ENCODE measurements around the gene KLHL17.

KLHL17 gene

DNA sequence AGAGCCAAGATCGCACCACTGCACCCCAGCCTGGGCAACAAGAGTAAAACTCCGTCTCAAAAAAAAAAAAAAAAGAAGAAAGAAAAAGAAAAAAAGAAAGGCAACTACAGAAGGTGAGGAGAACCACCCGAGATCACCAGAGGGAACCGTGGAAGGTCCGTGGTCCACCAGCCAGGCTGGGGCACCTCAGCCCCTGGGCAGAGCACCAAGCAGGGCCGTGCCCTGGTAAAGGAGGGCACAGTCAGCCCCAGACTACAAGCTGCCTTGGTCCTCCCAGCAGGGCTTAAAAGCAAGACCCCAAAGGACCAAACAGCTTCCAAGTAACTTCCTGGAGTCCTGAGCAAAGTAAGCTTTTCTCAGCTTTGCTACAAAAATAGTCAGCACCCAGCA is 45.5 kb upstream of the KLHL17 start:
- peaks cover 95% of the 10 kb centered on the region for H3K27me3 ChIP-seq (replicated peaks; ENCODE audit: insufficient read depth, low read length)
- no peak overlapping the region for H3K9ac ChIP-seq (ENCODE audit: low read length)
- H3K4me1 ChIP-seq (ENCODE audit: low read length): no peaks in the 10 kb centered on the region
- H4K20me1 ChIP-seq (ENCODE audit: insufficient read depth, low read length): no peaks in the 10 kb centered on the region
- no peaks in the 10 kb centered on the region for H3K9me3 ChIP-seq (replicated peaks; ENCODE audit: insufficient read depth, low read length)
- no peaks in the 10 kb centered on the region for H3K36me3 ChIP-seq (replicated peaks; ENCODE audit: insufficient read depth, low read length)
- H3K4me3 ChIP-seq (ENCODE audit: low read length): no peak overlapping the region
- no peak for DNase-seq
- H2AFZ ChIP-seq (ENCODE audit: low read length): no peak overlapping the region
- no peaks in the 10 kb centered on the region for H3K9me2 ChIP-seq (replicated peaks; ENCODE audit: insufficient read depth, low read length)
- no peak overlapping the region for H3K27ac ChIP-seq (ENCODE audit: low read length)
- TF ChIP-seq EZH2 (optimal IDR thresholded peaks at IDR 0.05; ENCODE audit: low read depth, low read length) (no peak), EZH2phosphoT487 (IDR thresholded peaks at IDR 0.05; ENCODE audit: low read length) (no peak)
- TF ChIP-seq, protein P1, sequence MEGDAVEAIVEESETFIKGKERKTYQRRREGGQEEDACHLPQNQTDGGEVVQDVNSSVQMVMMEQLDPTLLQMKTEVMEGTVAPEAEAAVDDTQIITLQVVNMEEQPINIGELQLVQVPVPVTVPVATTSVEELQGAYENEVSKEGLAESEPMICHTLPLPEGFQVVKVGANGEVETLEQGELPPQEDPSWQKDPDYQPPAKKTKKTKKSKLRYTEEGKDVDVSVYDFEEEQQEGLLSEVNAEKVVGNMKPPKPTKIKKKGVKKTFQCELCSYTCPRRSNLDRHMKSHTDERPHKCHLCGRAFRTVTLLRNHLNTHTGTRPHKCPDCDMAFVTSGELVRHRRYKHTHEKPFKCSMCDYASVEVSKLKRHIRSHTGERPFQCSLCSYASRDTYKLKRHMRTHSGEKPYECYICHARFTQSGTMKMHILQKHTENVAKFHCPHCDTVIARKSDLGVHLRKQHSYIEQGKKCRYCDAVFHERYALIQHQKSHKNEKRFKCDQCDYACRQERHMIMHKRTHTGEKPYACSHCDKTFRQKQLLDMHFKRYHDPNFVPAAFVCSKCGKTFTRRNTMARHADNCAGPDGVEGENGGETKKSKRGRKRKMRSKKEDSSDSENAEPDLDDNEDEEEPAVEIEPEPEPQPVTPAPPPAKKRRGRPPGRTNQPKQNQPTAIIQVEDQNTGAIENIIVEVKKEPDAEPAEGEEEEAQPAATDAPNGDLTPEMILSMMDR (IDR thresholded peaks at IDR 0.05; ENCODE audit: low read length): no peak
- no peak overlapping the region for H3K4me2 ChIP-seq (ENCODE audit: low read depth, low read length)
- H3K79me2 ChIP-seq (ENCODE audit: low read length): no peaks in the 10 kb centered on the region
- no peaks in the 10 kb centered on the region for H3F3A ChIP-seq (ENCODE audit: insufficient read depth, low read length)

DNA sequence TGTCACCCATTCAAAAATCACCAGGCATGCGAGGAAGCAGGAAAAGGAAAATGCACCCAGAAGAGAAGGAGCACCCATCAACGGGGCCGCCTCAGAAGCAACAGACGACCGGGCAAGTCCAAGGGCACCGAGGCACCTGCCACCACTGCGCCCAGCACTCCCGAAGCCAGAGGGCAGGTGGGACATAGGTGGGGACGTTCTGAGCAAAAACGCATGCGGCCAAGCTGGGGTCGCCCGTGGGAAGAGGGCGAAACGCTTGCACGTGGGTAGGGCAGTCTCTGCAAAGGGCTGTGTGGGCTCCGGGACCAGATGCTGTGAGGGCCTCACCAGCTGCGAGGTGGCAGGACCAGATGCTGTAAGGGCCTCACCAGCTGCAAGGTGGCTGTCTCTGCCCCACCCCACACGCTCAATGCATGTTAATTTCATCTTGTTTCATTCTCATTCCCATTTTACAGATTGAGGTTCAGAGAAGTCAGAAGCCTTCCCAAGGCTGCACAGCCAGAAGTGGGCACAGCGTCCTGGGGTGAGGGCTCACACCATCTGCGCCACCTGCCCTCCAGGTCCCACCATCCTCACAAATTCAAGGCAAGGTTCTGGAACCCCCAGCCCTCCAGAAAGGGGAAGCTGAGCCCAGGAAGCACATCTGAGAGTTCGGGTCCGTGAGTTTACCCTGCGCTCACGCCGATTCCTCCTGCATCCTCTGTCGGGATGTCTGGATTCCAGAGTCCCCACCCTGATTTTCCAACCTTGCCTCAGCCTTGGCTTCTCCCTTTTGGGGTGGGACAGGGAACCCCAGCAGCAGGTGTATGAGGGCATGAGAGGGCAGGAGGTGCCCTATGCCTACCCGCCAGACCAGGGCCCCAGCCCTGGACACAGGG is 44.9 kb upstream of the KLHL17 start:
- no peaks in the 10 kb centered on the region for H3K9me2 ChIP-seq (replicated peaks; ENCODE audit: insufficient read depth, low read length)
- no peaks in the 10 kb centered on the region for H4K20me1 ChIP-seq (ENCODE audit: insufficient read depth, low read length)
- H3K4me3 ChIP-seq (ENCODE audit: low read length): no peak overlapping the region
- H3K9me3 ChIP-seq (replicated peaks; ENCODE audit: insufficient read depth, low read length): no peaks in the 10 kb centered on the region
- no peak overlapping the region for H3K27ac ChIP-seq (ENCODE audit: low read length)
- H3K4me1 ChIP-seq (ENCODE audit: low read length): no peaks in the 10 kb centered on the region; the same call in 1 of the 2 replicates
- H3K79me2 ChIP-seq (ENCODE audit: low read length): no peaks in the 10 kb centered on the region
- TF ChIP-seq, protein P1 (IDR thresholded peaks at IDR 0.05; ENCODE audit: low read length): no peak
- TF ChIP-seq EZH2 (optimal IDR thresholded peaks at IDR 0.05; ENCODE audit: low read depth, low read length) (no peak), EZH2phosphoT487 (IDR thresholded peaks at IDR 0.05; ENCODE audit: low read length) (no peak)
- no peaks in the 10 kb centered on the region for H3F3A ChIP-seq (ENCODE audit: insufficient read depth, low read length)
- no peak overlapping the region for H3K4me2 ChIP-seq (ENCODE audit: low read depth, low read length)
- H3K9ac ChIP-seq (ENCODE audit: low read length): no peak overlapping the region
- no peak for DNase-seq
- H2AFZ ChIP-seq (ENCODE audit: low read length): no peak overlapping the region
- no peaks in the 10 kb centered on the region for H3K36me3 ChIP-seq (replicated peaks; ENCODE audit: insufficient read depth, low read length)
- H3K27me3 ChIP-seq (replicated peaks; ENCODE audit: insufficient read depth, low read length): peaks cover 98% of the 10 kb centered on the region

DNA sequence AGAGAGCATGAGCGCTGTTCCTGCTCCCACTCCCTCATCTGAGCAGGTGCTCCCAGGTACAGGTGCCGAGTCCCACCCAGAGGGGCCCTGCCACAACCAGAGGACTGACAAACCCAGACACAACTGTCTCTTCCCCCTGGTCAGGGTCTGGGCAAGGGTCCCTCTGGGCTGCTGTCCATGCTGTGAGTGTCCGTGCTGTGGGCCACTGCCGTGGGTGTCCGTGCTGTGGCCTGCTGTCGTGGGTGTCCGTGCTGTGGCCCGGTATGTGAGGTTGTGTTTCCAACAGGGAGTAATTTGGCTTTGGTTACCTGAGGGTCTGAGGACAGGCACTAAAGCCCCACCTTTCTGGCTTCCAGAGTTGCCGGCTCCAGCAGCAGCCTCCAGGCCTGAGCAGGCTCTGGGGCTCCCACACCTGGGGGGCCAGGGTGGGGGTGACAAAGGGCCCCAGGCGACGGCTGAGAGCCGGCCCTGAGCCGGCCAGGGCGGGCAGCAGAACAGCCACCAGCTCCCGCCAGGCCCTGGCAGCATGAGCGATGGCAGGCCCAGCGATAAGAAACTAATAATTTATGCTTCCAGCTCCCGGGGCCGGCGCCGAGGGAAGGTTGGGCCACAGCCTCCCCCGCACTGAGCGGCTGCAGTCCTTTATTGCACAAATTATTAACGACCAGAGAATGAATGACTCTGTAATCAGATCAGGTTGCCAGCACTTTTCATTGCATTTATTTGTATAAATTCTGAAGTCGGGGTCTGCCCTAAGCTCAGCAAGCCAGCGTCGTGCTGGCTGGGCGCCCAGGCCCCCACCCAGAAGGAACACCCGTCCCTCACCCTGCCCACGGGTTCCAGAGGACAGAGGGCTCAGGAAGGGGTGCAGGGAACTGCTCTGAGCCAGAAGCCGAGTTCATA is 44.0 kb upstream of the KLHL17 start:
- Histone ChIP-seq H3K36me3 (replicated peaks; ENCODE audit: insufficient read depth, low read length) (no peaks in the 10 kb centered on the region), H3K79me2 (ENCODE audit: low read length) (no peaks in the 10 kb centered on the region), H3K4me2 (ENCODE audit: low read depth, low read length) (no peak overlapping the region), H3K4me3 (ENCODE audit: low read length) (no peak overlapping the region), H3K9ac (ENCODE audit: low read length) (no peak overlapping the region), H2AFZ (ENCODE audit: low read length) (no peak overlapping the region), H3K9me3 (replicated peaks; ENCODE audit: insufficient read depth, low read length) (no peaks in the 10 kb centered on the region), H3F3A (ENCODE audit: insufficient read depth, low read length) (no peaks in the 10 kb centered on the region), H3K9me2 (replicated peaks; ENCODE audit: insufficient read depth, low read length) (no peaks in the 10 kb centered on the region), H3K27ac (ENCODE audit: low read length) (no peak overlapping the region), H3K27me3 (replicated peaks; ENCODE audit: insufficient read depth, low read length) (peaks cover 98% of the 10 kb centered on the region), H3K4me1 (ENCODE audit: low read length) (no peaks in the 10 kb centered on the region; the same call in 1 of the 2 replicates), H4K20me1 (ENCODE audit: insufficient read depth, low read length) (no peaks in the 10 kb centered on the region)
- TF ChIP-seq EZH2 (optimal IDR thresholded peaks at IDR 0.05; ENCODE audit: low read depth, low read length) (no peak), EZH2phosphoT487 (IDR thresholded peaks at IDR 0.05; ENCODE audit: low read length) (no peak)
- no peak for DNase-seq
